Body of pancreas (tissue), 4 donors: ENCODE data around the gene PTPRN2.

Experiments
- CTCF ChIP-seq, 7 experiments: fragments of 450-650 bp in 4 of 7; fragments of 200-600 bp in 3 of 7; sonication (generic) in 3 of 7; IDR thresholded peaks; one replicate each; pipeline ENCODE4 v1.5.1; 2016 to 2019; ENCODE audit warnings: antibody characterized with exemption in 7 of 7
- POLR2A ChIP-seq, 3 donors: fragments of 450-650 bp; IDR thresholded peaks; one replicate each; pipeline ENCODE4 v1.6.1; 2016; ENCODE audit warnings: antibody characterized with exemption in 3 of 3, mild to moderate bottlenecking in 2 of 3

DNA sequence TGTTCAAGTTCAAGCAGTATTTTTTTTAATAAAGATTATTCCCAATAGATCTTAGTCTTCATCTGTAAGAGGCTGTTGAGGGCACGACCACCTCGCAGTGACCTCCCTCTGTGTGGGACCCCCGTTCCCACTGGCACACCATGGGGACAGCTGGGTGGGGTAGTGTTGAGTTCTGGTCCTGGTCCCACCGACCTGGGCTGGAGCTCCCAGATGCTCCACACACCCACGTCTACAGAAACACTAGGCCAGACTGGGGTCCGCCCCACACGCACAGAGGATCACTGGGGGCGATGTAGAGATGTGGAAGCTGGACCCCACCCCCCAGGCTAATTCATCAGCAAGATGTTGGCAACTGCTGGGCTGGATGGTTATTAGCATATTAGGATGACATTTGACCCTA, 623.6 kb downstream of the PTPRN2 start:
- TF ChIP-seq CTCF (IDR thresholded peaks at IDR 0.05): no peak
- no peak for TF ChIP-seq POLR2A (IDR thresholded peaks at IDR 0.05)
